Raji (cell line): ENCODE measurements around the gene SPATA9.

Source experiments
- POLR2A ChIP-seq: IDR thresholded peaks from 2 replicates; pipeline ENCODE4 v1.6.1; 2011; ENCODE audit warnings: low read depth, low read length, control low read depth; ENCODE audit not compliant: insufficient read depth

SPATA9 gene

GRCh38 chr5:95723632-95724369 lies 41.0 kb upstream of the SPATA9 start:
- no peak for TF ChIP-seq POLR2A

GRCh38 chr5:95721582-95722295 lies 38.9 kb upstream of the SPATA9 start:
- no peak for TF ChIP-seq POLR2A

- TF ChIP-seq POLR2A = no peak
These were observed 37.4 kb upstream of the SPATA9 start for GRCh38 chr5:95720094-95720786.

GRCh38 chr5:95718738-95719137 lies 35.9 kb upstream of the SPATA9 start:
- no peak for TF ChIP-seq POLR2A

- TF ChIP-seq POLR2A = no peak
These were observed 35.4 kb upstream of the SPATA9 start for GRCh38 chr5:95718203-95718602.

- no peak for TF ChIP-seq POLR2A
These were observed 34.6 kb upstream of the SPATA9 start for GRCh38 chr5:95717439-95717838.

- no peak for TF ChIP-seq POLR2A
These were observed 33.1 kb upstream of the SPATA9 start for GRCh38 chr5:95715799-95716461.

- TF ChIP-seq POLR2A = no peak
These were observed 31.3 kb upstream of the SPATA9 start for GRCh38 chr5:95713960-95714710.

- TF ChIP-seq POLR2A = no peak
These were observed 29.7 kb upstream of the SPATA9 start for GRCh38 chr5:95712347-95712958.

- TF ChIP-seq POLR2A = no peak
These were observed 28.9 kb upstream of the SPATA9 start for GRCh38 chr5:95711501-95712346.

GRCh38 chr5:95709967-95710650 lies 27.3 kb upstream of the SPATA9 start:
- no peak for TF ChIP-seq POLR2A

- TF ChIP-seq POLR2A = no peak
These were observed 26.1 kb upstream of the SPATA9 start for GRCh38 chr5:95708876-95709275.

- TF ChIP-seq POLR2A = no peak
These were observed 24.3 kb upstream of the SPATA9 start for GRCh38 chr5:95707055-95707454.
